GM19468 (cell line): ENCODE data around the gene PLEKHA8.

Experiments used
- ATAC-seq: cut with Tn5 transposase; IDR thresholded peaks from one replicate; pipeline ENCODE4 v1.9.1; 2021; ENCODE audit warnings: mild to moderate bottlenecking, moderate library complexity, moderate number of reproducible peaks; ENCODE audit not compliant: unreplicated experiment; ENCODE audit errors: extremely low read depth

The PLEKHA8 gene

GRCh38 chr7:30162133-30162532, 133.9 kb downstream of the PLEKHA8 start:
- ATAC-seq = no peak

- peak; percentile 10 for ATAC-seq
Observed at GRCh38 chr7:30162622-30163124, 134.5 kb downstream of the PLEKHA8 start.

GRCh38 chr7:30163231-30163894, 135.2 kb downstream of the PLEKHA8 start:
- peak; percentile 17 for ATAC-seq

GRCh38 chr7:30164567-30164966, 136.4 kb downstream of the PLEKHA8 start:
- no peak for ATAC-seq

GRCh38 chr7:30165590-30165989, 137.4 kb downstream of the PLEKHA8 start:
- no peak for ATAC-seq

GRCh38 chr7:30166155-30166840, 138.1 kb downstream of the PLEKHA8 start:
- ATAC-seq = no peak

- ATAC-seq = no peak
Observed at GRCh38 chr7:30166841-30167235, 138.6 kb downstream of the PLEKHA8 start.

GRCh38 chr7:30167901-30168300, 139.7 kb downstream of the PLEKHA8 start:
- no peak for ATAC-seq

GRCh38 chr7:30168835-30169573, 140.8 kb downstream of the PLEKHA8 start:
- no peak for ATAC-seq

GRCh38 chr7:30169579-30169978, 141.4 kb downstream of the PLEKHA8 start:
- ATAC-seq = no peak

- ATAC-seq = no peak
Observed at GRCh38 chr7:30170476-30171205, 142.4 kb downstream of the PLEKHA8 start.

- ATAC-seq = no peak
Observed at GRCh38 chr7:30171766-30172447, 143.7 kb downstream of the PLEKHA8 start.

- no peak for ATAC-seq
Observed at GRCh38 chr7:30172451-30172850, 144.2 kb downstream of the PLEKHA8 start.

- ATAC-seq = no peak
Observed at GRCh38 chr7:30173058-30173897, 145.1 kb downstream of the PLEKHA8 start.

- ATAC-seq = no peak
Observed at GRCh38 chr7:30175180-30175579, 147.0 kb downstream of the PLEKHA8 start.

- no peak for ATAC-seq
Observed at GRCh38 chr7:30175636-30176147, 147.5 kb downstream of the PLEKHA8 start.

- no peak for ATAC-seq
Observed at GRCh38 chr7:30176463-30177109, 148.4 kb downstream of the PLEKHA8 start.

GRCh38 chr7:30177186-30177585, 149.0 kb downstream of the PLEKHA8 start:
- no peak for ATAC-seq
